H1 (cell line): ENCODE results near the gene ATCAY. TPM values are rescaled to one million over a fixed set of nuclear protein-coding genes. Genes with fewer than 3 reads are reported as not detected.
A peak's percentile ranks its signal among the peaks of the same experiment; 100 is the strongest.

ENCODE experiments used
- CTCF ChIA-PET: fragments of 300-600 bp; sonication (Branson Sonifier 250); formaldehyde crosslinking; loops from one replicate; lab custom pipeline; 2021; ENCODE audit not compliant: partially characterized antibody; lab: Charles Lee
- POLR2A ChIA-PET: fragments of 300-600 bp; sonication (Branson Sonifier 250); formaldehyde crosslinking; loops from one replicate; lab custom pipeline; 2021; ENCODE audit warnings: inconsistent platforms; ENCODE audit not compliant: partially characterized antibody; lab: Charles Lee
- DNase-seq, 2 experiments: peaks; one replicate each; pipeline versions ENCODE4 v3.0.0 to v3.0.0-alpha.2; 2010 to 2022; ENCODE audit warnings: low spot score in 2 of 2, low read depth in 1 of 2, mixed read lengths in 1 of 2
- FAIRE-seq: peaks from 2 replicates; lab custom pipeline; 2011; peaks lifted over from hg19 to GRCh38; lab: Jason Lieb, UNC
- H2AFZ ChIP-seq: 2 replicates; pipeline ENCODE4 v1.8.1; 2012; ENCODE audit warnings: low read length, inconsistent platforms
- H2AK5ac ChIP-seq: 2 replicates; pipeline ENCODE4 v1.6.1; 2013; ENCODE audit warnings: low read depth, low read length
- H2BK120ac ChIP-seq: replicated peaks from 2 replicates; pipeline ENCODE3; 2013; ENCODE audit warnings: low read depth, low read length, inconsistent platforms
- H2BK12ac ChIP-seq: 2 replicates; pipeline ENCODE4 v1.6.1; 2013; ENCODE audit warnings: low read depth, low read length
- H2BK15ac ChIP-seq: 2 replicates; pipeline ENCODE4 v1.6.1; 2013; ENCODE audit warnings: low read length
- H2BK20ac ChIP-seq: 2 replicates; pipeline ENCODE4 v1.6.1; 2013; ENCODE audit warnings: low read length
- H2BK5ac ChIP-seq: 2 replicates; pipeline ENCODE4 v1.6.1; 2013; ENCODE audit warnings: low read depth, low read length
- H3K14ac ChIP-seq: 2 replicates; pipeline ENCODE4 v1.6.1; 2013; ENCODE audit warnings: inconsistent platforms; ENCODE audit not compliant: insufficient read length
- H3K18ac ChIP-seq: 2 replicates; pipeline ENCODE4 v1.6.1; 2013; ENCODE audit warnings: low read length; ENCODE audit errors: extremely low read depth
- H3K23ac ChIP-seq: 2 replicates; pipeline ENCODE4 v1.6.1; 2013; ENCODE audit warnings: inconsistent platforms; ENCODE audit not compliant: insufficient read length
- H3K23me2 ChIP-seq: 2 replicates; pipeline ENCODE4 v1.6.1; 2013; ENCODE audit warnings: low read depth, low read length
- H3K27ac ChIP-seq: 2 replicates; pipeline ENCODE4 v1.6.1; 2011; ENCODE audit warnings: low read depth, low read length, inconsistent platforms
- H3K27me3 ChIP-seq, 4 experiments: replicated peaks in 1 of 4; 1 replicate in 1 of 4; 2 replicates in 3 of 4; pipeline versions ENCODE4 v1.6.1 to v1.8.1; 2011 to 2013; ENCODE audit warnings: low read length in 3 of 4, mild to moderate bottlenecking in 3 of 4, inconsistent platforms in 2 of 4, mixed read lengths in 2 of 4, moderate library complexity in 1 of 4; ENCODE audit not compliant: control insufficient read depth in 3 of 4, insufficient read depth in 3 of 4; ENCODE audit errors: extremely low read depth in 1 of 4
- H3K36me3 ChIP-seq, 4 experiments: 2 replicates each; pipeline versions ENCODE4 v1.6.1 to v1.8.1; 2011 to 2013; ENCODE audit warnings: mild to moderate bottlenecking in 4 of 4, low read length in 3 of 4, moderate library complexity in 2 of 4, control low read depth in 1 of 4, inconsistent platforms in 1 of 4; ENCODE audit not compliant: insufficient read depth in 4 of 4, control insufficient read depth in 2 of 4
- H3K4ac ChIP-seq: replicated peaks from 2 replicates; pipeline ENCODE3; 2013; ENCODE audit warnings: low read length, low read depth, mixed read lengths, inconsistent platforms; ENCODE audit not compliant: insufficient read length
- H3K4me1 ChIP-seq, 4 experiments: replicated peaks in 1 of 4; 1 replicate in 1 of 4; 2 replicates in 3 of 4; pipeline versions ENCODE4 v1.6.1 to v1.8.1; 2011 to 2013; ENCODE audit warnings: low read length in 3 of 4, inconsistent platforms in 2 of 4, mixed read lengths in 1 of 4; ENCODE audit not compliant: insufficient read depth in 4 of 4, control insufficient read depth in 3 of 4
- H3K4me2 ChIP-seq, 2 experiments: 2 replicates each; pipeline versions ENCODE4 v1.6.1 to v1.8.1; 2011 to 2013; ENCODE audit warnings: low read depth in 2 of 2, low read length in 2 of 2, control low read depth in 1 of 2, inconsistent platforms in 1 of 2, mild to moderate bottlenecking in 1 of 2; ENCODE audit not compliant: insufficient read depth in 1 of 2
- H3K4me3 ChIP-seq, 4 experiments: fragments of 200-600, 300-600 bp in 1 of 4; sonication (generic), shearing (Covaris generic), sonication (Bioruptor Twin) in 1 of 4; 2 replicates each; pipeline versions ENCODE4 v1.5.1 to v1.8.1; 2011 to 2016; ENCODE audit warnings: low read length in 4 of 4, low read depth in 3 of 4, control low read depth in 2 of 4, inconsistent platforms in 2 of 4, mild to moderate bottlenecking in 2 of 4, mixed read lengths in 1 of 4, moderate library complexity in 1 of 4; ENCODE audit not compliant: insufficient read depth in 2 of 4; ENCODE audit errors: extremely low read depth in 1 of 4
- H3K56ac ChIP-seq: replicated peaks from 2 replicates; pipeline ENCODE3; 2013; ENCODE audit warnings: low read depth, mild to moderate bottlenecking, mixed read lengths, low read length, inconsistent platforms; ENCODE audit not compliant: insufficient read length
- H3K79me1 ChIP-seq: 2 replicates; pipeline ENCODE4 v1.6.1; 2013; ENCODE audit warnings: low read depth, low read length, control low read depth
- H3K79me2 ChIP-seq, 2 experiments: 2 replicates each; pipeline versions ENCODE4 v1.6.1 to v1.8.1; 2012 to 2013; ENCODE audit warnings: low read length in 2 of 2, mild to moderate bottlenecking in 2 of 2, inconsistent platforms in 1 of 2; ENCODE audit not compliant: insufficient read depth in 2 of 2, control insufficient read depth in 1 of 2
- H3K9ac ChIP-seq, 4 experiments: replicated peaks in 1 of 4; 1 replicate in 1 of 4; 2 replicates in 3 of 4; pipeline versions ENCODE4 v1.6.1 to v1.8.1; 2011 to 2013; ENCODE audit warnings: low read depth in 3 of 4, low read length in 3 of 4, control low read depth in 2 of 4, mild to moderate bottlenecking in 2 of 4, moderate library complexity in 2 of 4, inconsistent platforms in 1 of 4; ENCODE audit errors: extremely low read depth in 1 of 4
- H3K9me3 ChIP-seq, 2 experiments: 2 replicates each; pipeline versions ENCODE4 v1.6.1 to v1.8.1; 2012 to 2013; ENCODE audit warnings: mild to moderate bottlenecking in 2 of 2, moderate library complexity in 2 of 2, control low read depth in 1 of 2, inconsistent platforms in 1 of 2, low read depth in 1 of 2, low read length in 1 of 2, mixed read lengths in 1 of 2; ENCODE audit not compliant: insufficient read depth in 2 of 2
- H4K20me1 ChIP-seq, 2 experiments: replicated peaks in 1 of 2; 2 replicates each; pipeline versions ENCODE3 to v1.8.1; 2011 to 2013; ENCODE audit warnings: inconsistent platforms in 2 of 2, low read length in 2 of 2, mild to moderate bottlenecking in 1 of 2; ENCODE audit not compliant: insufficient read depth in 2 of 2, control insufficient read depth in 1 of 2
- H4K5ac ChIP-seq: 2 replicates; pipeline ENCODE4 v1.6.1; 2013; ENCODE audit warnings: low read length, low read depth, mixed read lengths, inconsistent platforms; ENCODE audit not compliant: insufficient read length
- H4K8ac ChIP-seq: 2 replicates; pipeline ENCODE4 v1.8.0; 2013; ENCODE audit warnings: mild to moderate bottlenecking, moderate library complexity, low read length, inconsistent platforms; ENCODE audit not compliant: insufficient read depth; ENCODE audit errors: extremely low read depth
- H4K91ac ChIP-seq: replicated peaks from 2 replicates; pipeline ENCODE3; 2013; ENCODE audit warnings: low read length, mixed read lengths, inconsistent platforms; ENCODE audit not compliant: insufficient read length
- CBX8 ChIP-seq: fragments of 300-800, 300-1000 bp; sonication (generic); IDR thresholded peaks from 2 replicates; pipeline ENCODE4 v1.7.1; 2016; ENCODE audit warnings: low read depth, low read length, borderline replicate concordance
- CTBP2 ChIP-seq: IDR thresholded peaks from 2 replicates; pipeline ENCODE4 v1.7.0; 2011; ENCODE audit warnings: borderline replicate concordance, mild to moderate bottlenecking, moderate library complexity, mixed read lengths, low read length; ENCODE audit not compliant: insufficient read depth, insufficient read length
- FOSL1 ChIP-seq: IDR thresholded peaks from 2 replicates; pipeline ENCODE4 v1.6.1; 2011; ENCODE audit warnings: mild to moderate bottlenecking, low read depth, low read length, moderate library complexity; ENCODE audit not compliant: insufficient read depth
- POLR2A ChIP-seq, 2 experiments: IDR thresholded peaks; 1 replicate in 1 of 2; 2 replicates in 1 of 2; pipeline ENCODE4 v1.6.1; 2011; ENCODE audit warnings: low read depth in 2 of 2, low read length in 2 of 2, mild to moderate bottlenecking in 2 of 2; ENCODE audit errors: control extremely low read depth in 1 of 2
- RBBP5 ChIP-seq: IDR thresholded peaks from 2 replicates; pipeline ENCODE4 v1.7.1; 2012; ENCODE audit warnings: low read depth, mild to moderate bottlenecking, inconsistent platforms, low read length, moderate library complexity, borderline replicate concordance
- SP4 ChIP-seq: IDR thresholded peaks from 2 replicates; pipeline ENCODE4 v1.6.1; 2012; ENCODE audit warnings: low read length, inconsistent platforms
- SUZ12 ChIP-seq: fragments of 200-600 bp; sonication (generic); IDR thresholded peaks from 2 replicates; pipeline ENCODE4 v1.6.1; 2012; ENCODE audit warnings: mild to moderate bottlenecking, inconsistent platforms, low read length, moderate library complexity, mixed read lengths
- TAF1 ChIP-seq: IDR thresholded peaks from 2 replicates; pipeline ENCODE4 v1.6.1; 2011; ENCODE audit warnings: mild to moderate bottlenecking, low read depth, low read length
- TAF7 ChIP-seq: optimal IDR thresholded peaks from 2 replicates; pipeline ENCODE3; 2011; ENCODE audit warnings: low read depth, mild to moderate bottlenecking, inconsistent platforms, low read length, moderate library complexity, borderline replicate concordance
- TEAD4 ChIP-seq: IDR thresholded peaks from 2 replicates; pipeline ENCODE4 v1.6.1; 2012; ENCODE audit warnings: low read depth, low read length, inconsistent platforms, mixed read lengths
- YY1 ChIP-seq: IDR thresholded peaks from 2 replicates; pipeline ENCODE4 v1.6.1; 2011; ENCODE audit warnings: low read depth, mild to moderate bottlenecking, low read length
- WGBS, 2 experiments: shearing (Covaris generic) in 1 of 2; methylation state at CpG; one replicate each; pipeline versions ENCODE4 v1.1.6 to v1.1.7; 2013 to 2015; ENCODE audit warnings: low lambda C conversion rate in 2 of 2, mixed read lengths in 2 of 2, inconsistent platforms in 1 of 2, low coverage in 1 of 2, missing lambda C conversion rate in 1 of 2; ENCODE audit not compliant: insufficient replicate concordance in 2 of 2, insufficient coverage in 1 of 2, insufficient read length in 1 of 2; ENCODE audit errors: extremely low coverage in 1 of 2, missing lambda C conversion rate in 1 of 2; 5-methylcytosine and 5-hydroxymethylcytosine counted together
- polyA plus RNA-seq, 7 experiments: library from polyadenylated mRNA; depleted of rRNA in 3 of 7; stranded (reverse) in 5 of 7; unstranded in 2 of 7; fragments of >200 nt in 5 of 7; fragments of 200-250 nt in 2 of 7; gene quantifications; 1 replicate in 5 of 7; 2 replicates in 1 of 7; 4 replicates in 1 of 7; pipeline versions ENCODE4 v1.2.1 to v1.2.3, GENCODE V29; 2011 to 2013; ENCODE audit warnings: missing spikeins in 2 of 7, mixed read lengths in 2 of 7
- total RNA-seq: library from RNA; stranded (reverse); fragmentation: NEBNext Ultra II Directional; extraction: Animal tissue kit (Norgen Biotek cat#: 25700); gene quantifications from 2 replicates; pipeline ENCODE4 v1.2.1, GENCODE V29; 2021

The ATCAY gene
- total and polyA plus RNA-seq, 2 of the 8 experiments (the other 6 are each of a cell fraction or from before 2014, with no cell fraction given): 24.4 to 33.8 TPM

DNA sequence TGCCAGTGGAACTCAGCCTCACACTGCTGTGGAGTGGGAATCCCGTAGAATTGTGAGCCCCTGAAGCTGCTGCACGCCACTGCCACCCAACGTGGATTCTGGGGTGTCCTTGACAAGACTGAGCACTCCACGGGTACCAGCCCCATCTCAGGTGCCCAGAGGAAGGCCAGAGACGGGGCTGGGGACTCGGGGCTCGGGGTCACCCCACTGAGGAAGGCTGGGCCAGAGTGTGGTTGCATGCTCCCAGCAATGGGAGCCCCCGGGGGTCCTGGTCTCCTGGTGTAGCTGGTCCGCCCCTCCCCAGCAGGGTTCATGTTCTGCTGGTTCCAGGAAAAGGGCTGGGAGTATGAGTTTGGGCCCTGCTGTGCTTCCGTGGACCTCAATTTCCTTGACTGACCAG, 75.2 kb downstream of the ATCAY start:
- CTCF ChIA-PET: interaction anchor here (0.6 to 1.6 kb wide), 5 partner anchors 9 to 172 kb away, joined by 3 to 4 read pairs (median 3); no protein-coding TSS in a partner anchor
- no peak for TF ChIP-seq TEAD4
- no peak for TF ChIP-seq CBX8
- TF ChIP-seq RBBP5: no peak
- TF ChIP-seq YY1: no peak
- TF ChIP-seq SP4: no peak
- TF ChIP-seq TAF1: no peak
- no peak for TF ChIP-seq SUZ12
- TF ChIP-seq CTBP2: no peak
- no peak for TF ChIP-seq TAF7
- TF ChIP-seq FOSL1: no peak
- TF ChIP-seq POLR2A (IDR thresholded peaks at IDR 0.05; ENCODE audit: control extremely low read depth in 1 of 2, low read depth in 2 of 2, low read length in 2 of 2): no peak
- Histone ChIP-seq H3K4me3 (no peak overlapping the region), H3K14ac (no peak overlapping the region), H2BK120ac (no peak overlapping the region), H2AFZ (no peak overlapping the region), H3K23me2 (no peaks in the 10 kb centered on the region), H3K27ac (no peak overlapping the region), H2BK15ac (no peak overlapping the region), H3K4ac (no peak overlapping the region), H3K27me3 (no peaks in the 10 kb centered on the region), H4K5ac (no peak overlapping the region), H3K18ac (no peak overlapping the region), H3K23ac (no peak overlapping the region), H3K9ac (no peak overlapping the region), H3K79me2 (no peaks in the 10 kb centered on the region), H3K36me3 (peaks cover 2 to 28% (median 9%) of the 10 kb centered on the region in 4 experiments; a peak in 5 of 8 replicates), H2BK12ac (no peak overlapping the region), H2BK20ac (no peak overlapping the region), H4K91ac (no peak overlapping the region), H3K79me1 (no peaks in the 10 kb centered on the region), H2AK5ac (no peak overlapping the region), H3K4me1 (peaks cover 0 to 6% (median 2%) of the 10 kb centered on the region in 4 experiments; a peak in 4 of 7 replicates), H2BK5ac (no peak overlapping the region; the same call in 1 of the 2 replicates), H4K8ac (peak overlapping the region; percentile 45; the same call in 1 of the 2 replicates), H3K4me2 (no peak overlapping the region), H3K9me3 (no peaks in the 10 kb centered on the region), H3K56ac (no peak overlapping the region), H4K20me1 (peaks cover 3 to 6% of the 10 kb centered on the region in 2 experiments)
- FAIRE-seq (no peak), DNase-seq (no peak)
- 92% methylated on average over 8 of the region's 10 CpGs; no CpG with 5 or more reads in 1 of the 2 experiments for WGBS, 2 experiments
- POLR2A ChIA-PET: interaction anchor here (0.6 to 24.8 kb wide), 9 partner anchors 8 to 89 kb away, joined by 3 to 870 read pairs (median 8); partner anchors contain the start of genes EEF2 and NMRK2
